ENCODE results near the gene DNMT1.

DNMT1 gene

DNA sequence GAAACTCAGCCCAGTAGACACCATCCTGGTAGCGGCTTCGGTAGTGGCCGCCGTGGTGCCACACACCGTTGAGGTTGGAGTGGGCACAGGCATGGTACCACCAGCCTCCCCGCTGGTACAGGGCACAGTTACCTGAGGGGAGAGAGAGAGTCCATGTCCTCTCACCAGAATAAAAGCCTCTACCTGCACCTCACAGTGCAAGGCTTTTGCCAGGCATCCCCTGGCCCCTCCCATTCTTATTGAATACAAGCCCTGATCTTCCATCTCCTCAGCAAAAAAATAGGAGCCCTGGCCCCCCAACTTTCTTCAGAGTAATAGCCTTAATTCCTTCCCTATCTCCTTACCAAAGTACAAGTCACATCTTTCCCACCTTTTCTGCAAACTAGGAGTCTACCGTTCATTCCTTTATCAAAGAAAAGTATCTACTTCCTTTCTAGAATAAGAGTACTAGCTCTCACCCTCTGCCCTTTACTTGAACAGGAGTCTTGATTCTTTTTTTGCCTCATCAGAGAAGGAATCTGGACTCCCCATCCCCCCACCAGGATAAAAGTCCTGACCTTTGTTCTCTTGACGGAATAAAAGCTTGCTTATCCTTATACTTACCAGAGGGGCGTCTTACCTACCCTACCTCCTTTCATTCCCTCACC, 102.0 kb downstream of the DNMT1 start:
- DNase-seq (ENCODE audit: low read depth) = no peak

DNA sequence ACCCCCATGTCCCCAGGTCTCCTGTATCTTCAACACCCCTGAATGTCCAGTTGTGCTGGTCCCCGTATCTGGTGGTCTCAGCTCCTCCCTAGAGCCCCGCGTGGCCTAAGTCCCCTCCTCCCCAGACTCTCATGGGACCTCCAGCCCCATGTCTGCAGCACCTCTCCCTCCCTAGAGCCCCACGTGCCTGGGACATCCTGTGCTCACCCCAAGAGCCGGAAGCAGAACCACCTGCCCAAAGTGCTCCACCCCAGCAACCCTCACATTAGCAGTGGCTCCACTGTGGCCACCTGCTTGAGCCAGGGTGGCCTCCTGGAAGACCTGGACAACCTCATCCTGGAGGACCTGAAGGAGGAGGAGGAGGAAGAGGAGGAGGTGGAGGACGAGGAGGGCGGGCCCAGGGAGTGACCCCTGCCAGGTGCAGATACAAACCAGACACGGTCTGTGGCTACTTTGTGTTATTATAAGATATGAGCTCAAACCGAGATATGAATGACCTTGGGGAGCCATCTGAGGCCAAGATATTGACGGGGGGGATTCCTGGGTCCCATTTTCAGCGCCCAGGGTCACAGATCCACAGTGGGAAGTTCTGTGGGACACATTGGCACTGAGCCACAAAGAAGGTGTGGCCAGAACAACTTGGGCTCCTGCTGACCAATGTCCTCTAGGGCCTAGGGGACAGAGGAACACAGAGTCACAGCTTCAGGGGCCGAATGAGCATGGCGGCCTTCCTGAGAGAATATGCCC, 102.7 kb downstream of the DNMT1 start:
- no peak for DNase-seq (ENCODE audit: low read depth)

DNA sequence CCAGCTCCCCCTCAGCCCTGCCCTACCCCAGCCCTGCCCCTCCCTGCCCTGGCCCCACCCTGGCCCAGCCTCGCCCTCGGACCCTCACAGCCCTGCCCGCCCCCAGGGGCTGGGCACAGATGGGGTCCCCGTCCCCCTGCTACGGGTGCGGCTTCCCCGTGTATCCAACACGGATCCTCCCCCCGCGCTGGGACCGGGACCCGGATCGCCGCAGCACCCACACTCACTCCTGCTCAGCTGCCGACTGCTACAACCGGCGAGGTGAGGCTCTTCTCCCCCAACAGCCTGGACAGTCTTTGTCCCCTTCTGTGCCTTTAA, 103.4 kb downstream of the DNMT1 start:
- no peak for DNase-seq (ENCODE audit: low read depth)

DNA sequence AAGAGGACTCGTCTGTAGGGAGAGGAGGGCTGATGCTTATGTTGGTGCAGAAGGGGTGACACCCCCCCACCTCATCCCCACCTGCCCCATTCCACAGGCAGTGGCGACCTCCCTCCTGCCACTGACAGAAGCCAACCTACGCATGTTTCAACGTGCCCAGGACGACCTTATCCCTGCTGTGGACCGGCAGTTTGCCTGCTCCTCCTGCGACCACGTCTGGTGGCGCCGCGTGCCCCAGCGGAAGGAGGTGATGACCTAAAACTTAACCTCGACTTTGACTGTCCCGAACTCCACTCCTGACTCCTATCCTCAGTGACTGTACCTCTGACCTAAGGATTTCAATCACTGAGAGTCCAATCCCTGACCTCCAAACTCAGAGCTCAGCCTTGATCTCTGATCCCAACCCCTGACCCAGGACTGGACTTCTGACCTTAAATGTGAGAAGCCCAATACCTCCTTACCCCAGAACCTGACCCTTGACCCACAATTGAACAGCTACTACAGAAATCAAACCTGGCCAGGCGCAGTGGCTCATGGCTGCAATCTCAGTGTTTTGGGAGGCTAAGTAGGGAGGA, 104.9 kb downstream of the DNMT1 start:
- DNase-seq (ENCODE audit: low read depth) = no peak

DNA sequence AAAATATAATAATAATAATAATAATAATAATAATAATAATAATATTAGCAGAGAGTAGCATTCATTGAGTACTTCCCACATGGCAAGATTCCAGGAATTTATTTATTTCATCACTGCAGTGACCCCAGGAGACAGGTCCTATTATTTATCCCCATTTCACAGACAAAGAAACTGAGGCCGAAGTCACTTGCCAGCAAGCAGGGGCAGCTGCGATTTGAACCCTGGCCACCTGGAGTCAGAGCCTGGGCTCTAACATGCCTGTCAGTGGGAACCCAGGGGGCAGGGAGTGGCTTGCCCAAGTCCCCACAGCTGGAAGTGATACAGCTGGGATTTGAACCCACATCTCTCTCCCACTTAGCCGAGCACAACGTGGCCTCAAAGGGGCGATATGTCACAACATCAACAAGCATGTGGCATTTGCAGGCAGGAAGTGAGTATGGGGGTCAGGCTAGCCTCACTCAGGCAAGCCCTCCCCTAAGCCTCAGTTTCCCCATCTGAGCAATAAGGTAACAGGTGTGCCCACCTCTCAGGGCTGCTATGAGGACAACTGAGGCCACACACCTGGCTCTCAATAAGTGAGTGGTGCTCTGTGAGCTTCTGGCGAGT, 105.7 kb downstream of the DNMT1 start:
- DNase-seq (ENCODE audit: low read depth) = no peak

DNA sequence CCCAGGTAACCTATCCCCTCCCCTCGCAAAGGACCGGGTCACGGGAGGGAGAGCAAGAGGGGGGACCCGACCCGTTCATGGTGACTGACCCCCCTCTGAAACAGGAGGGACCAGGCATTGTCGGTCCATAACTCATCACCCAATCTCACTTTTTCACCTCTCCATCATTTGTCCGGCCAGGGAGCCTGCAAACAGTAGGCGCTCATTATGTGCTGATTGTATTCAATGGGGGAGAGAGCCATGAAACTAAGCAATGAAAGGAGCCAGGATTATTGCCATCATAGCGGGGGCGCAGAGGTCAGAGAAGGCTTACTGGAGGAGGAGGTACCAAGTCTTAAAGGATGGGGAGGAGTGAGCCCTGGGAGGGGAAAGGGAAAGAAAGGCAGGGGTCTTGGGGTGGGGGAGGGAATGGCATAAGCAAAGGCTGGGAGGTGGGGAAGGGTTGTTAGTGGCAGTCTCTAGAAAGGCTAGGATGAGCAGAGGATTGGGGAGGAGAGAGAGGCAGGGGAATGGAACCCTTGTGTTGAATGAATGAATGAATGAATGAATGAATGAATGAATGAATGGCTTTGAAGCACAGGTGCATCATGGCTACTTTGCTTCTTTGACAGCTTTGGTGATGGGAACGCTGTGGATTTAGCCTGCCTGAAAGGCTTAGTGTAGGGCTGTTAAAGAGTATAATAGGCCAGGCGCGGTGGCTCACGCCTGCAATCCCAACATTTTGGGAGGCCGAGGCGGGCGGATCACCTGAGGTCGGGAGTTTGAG, 107.3 kb downstream of the DNMT1 start:
- no peak for DNase-seq (ENCODE audit: low read depth)

DNA sequence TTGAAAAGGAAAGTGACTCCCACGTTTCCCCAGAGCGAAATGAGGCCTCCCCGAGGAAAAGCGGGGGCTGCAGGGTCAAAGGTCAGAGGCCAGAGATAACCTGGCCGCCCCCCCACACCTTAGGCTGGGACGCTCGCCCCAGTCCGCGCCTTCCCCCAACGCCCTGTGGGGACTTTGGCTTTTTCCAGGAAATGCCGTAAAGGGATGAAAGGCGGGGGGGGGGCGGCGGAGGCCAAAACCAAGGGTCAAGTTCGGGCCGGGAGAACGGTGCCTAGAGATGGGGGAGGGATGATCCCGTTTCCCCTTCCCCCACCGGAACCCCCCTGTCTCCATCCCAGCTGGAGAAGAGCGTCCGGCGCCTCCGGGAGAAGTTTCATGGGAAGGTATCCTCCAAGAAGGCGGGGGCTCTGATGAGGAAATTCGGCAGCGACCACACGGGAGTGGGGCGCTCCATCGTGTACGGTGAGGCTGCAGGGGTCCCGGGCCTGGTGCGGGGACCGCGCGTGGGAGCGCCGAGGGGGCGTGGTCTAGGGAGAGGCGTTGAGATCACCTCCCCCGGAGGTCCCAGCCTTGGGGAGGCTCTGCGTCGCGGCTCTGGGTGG, 108.1 kb downstream of the DNMT1 start:
- DNase-seq (ENCODE audit: low read depth) = no peak

DNA sequence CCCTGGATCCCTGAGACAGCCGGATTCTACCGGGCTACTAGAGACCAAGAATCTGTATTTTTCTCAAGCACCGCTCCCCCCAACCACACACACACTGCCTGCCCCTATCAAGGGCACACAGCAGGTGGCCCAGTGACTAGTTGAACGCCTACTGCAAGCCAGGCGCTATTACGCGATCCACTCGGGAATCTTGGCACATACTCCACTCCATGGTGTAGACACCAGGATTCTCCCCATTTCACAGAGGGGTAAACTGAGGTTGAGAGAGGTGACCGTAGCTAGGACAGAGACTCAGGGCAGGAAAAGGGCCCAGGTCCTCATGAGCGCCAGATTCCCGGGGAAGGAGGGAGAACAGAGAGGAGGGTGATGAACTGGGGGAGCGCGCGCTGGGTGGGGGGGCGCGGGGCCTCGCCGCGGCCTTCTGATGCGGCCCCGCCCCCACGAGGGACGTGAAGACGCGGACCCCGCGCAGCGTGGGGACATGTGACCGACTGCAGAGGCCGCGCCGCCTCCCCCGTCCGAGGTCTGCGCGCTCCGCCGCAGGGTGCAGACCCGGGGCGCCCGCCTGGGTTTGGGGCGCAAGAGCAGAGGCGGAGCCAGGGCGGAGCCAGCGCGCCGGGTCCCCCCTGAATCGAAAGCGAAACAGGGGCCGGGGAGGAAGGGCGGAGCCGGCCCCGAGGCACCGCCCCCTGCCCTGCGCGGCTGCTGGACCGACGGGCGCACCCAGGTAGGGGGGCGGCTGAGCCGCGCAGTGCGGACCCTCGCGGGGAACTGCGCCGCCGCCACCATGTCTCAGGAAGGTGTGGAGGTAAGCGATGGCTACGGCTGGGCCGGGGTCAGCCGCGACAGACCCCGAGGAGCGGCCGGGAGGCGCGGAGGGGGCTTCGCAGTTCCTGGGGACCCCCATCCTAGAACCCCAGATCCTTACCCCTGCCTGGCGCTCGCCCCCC, 108.8 kb downstream of the DNMT1 start, which contains the start of gene SHFL:
SHFL (plus strand) TSS at position 677 of the 950 bp plus-strand sequence; CDS start at position 788, 111 bp downstream.
- DNase-seq (ENCODE audit: low read depth) = no peak

DNA sequence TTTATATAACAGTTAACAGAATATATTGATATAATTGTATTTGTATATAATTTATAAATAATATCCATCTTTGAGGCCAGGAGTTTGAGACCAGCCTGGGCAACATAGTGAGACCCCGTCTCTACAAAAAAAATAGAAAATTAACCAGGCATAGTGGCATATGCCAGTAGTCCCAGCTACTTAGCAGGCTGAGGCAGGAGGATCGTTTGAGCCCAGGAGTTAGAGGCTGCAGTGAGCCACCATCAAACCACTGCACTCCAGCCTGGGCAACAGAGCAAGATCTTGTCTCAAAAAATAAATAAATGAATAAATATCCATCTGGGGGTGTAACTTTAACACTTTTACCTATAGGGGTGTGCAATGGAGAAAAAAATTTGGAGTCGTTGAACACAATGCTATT, 110.0 kb downstream of the DNMT1 start:
- no peak for DNase-seq (ENCODE audit: low read depth)

DNA sequence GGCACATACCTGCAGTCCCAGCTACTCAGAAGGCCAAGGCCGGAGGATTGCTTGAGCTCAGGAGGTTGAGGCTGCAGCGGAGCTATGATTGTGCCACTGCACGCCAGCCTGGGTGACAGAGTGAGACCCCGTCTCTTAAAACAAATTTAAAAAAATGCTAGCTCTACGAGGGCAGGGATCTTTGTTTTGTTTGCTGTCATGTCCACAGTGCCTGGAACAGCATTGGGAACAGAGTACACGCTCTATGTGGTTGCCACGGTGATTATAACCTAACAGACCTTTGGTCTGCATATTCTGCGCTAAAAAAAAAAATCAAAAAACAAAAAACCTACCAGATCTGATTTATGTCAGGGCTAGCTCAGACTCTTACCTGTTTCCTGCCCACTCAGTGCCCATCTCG, 110.8 kb downstream of the DNMT1 start:
- DNase-seq (ENCODE audit: low read depth) = no peak
